HepG2 (cell line): Measurements from ENCODE around the gene SMIM12. TPM values are rescaled to one million over a fixed set of nuclear protein-coding genes. Genes with fewer than 3 reads are reported as not detected.

Source experiments
- ATAC-seq: fragments of 200-7000 bp; cut with Tn5 transposase; 3 replicates; pipeline ENCODE4 v1.9.1; 2020; ENCODE audit warnings: mild to moderate bottlenecking, moderate library complexity
- BruUV-seq: library from RNA; stranded (reverse); fragments of 400-500 nt; replicated peaks from 2 replicates; lab custom pipeline; 2021; lab: Mats Ljungman, UMichigan
- CTCF ChIA-PET: fragments of 300-600 bp; formaldehyde crosslinking; extraction: SDS; loops from one replicate; lab custom pipeline; 2021; ENCODE audit warnings: low total read pairs, inconsistent platforms, low intra/inter-chr PET ratio; lab: Yijun Ruan, JAX
- POLR2A ChIA-PET: fragments of 350-600 bp; sonication (Branson Sonifier 250); formaldehyde crosslinking; loops from one replicate; lab custom pipeline; 2020; ENCODE audit warnings: antibody characterized with exemption, inconsistent platforms; lab: Yijun Ruan, JAX
- DNase-seq: peaks from one replicate; pipeline ENCODE4 v3.0.0-alpha.2; 2015; ENCODE audit warnings: low spot score
- FAIRE-seq: peaks from 3 replicates; lab custom pipeline; 2011; peaks lifted over from hg19 to GRCh38; lab: Jason Lieb, UNC
- H2AFZ ChIP-seq: one replicate; pipeline ENCODE4 v1.6.1; 2011; ENCODE audit warnings: low read length, inconsistent platforms
- H3K27ac ChIP-seq: fragments of 300-600 bp; 3 replicates; pipeline ENCODE4 v1.8.0; 2011; ENCODE audit warnings: mixed run types, mild to moderate bottlenecking, mixed read lengths, low read length, inconsistent platforms; ENCODE audit not compliant: insufficient read depth; ENCODE audit errors: extremely low read length
- H3K27me3 ChIP-seq, 2 experiments: fragments of 200-600 bp in 1 of 2; 2 replicates in 1 of 2; 3 replicates in 1 of 2; pipeline versions ENCODE4 v1.6.0 to v1.8.0; 2011; ENCODE audit warnings: low read length in 2 of 2, mild to moderate bottlenecking in 2 of 2, moderate library complexity in 2 of 2, inconsistent platforms in 1 of 2; ENCODE audit not compliant: insufficient read depth in 2 of 2, control insufficient read depth in 1 of 2
- H3K36me3 ChIP-seq, 2 experiments: fragments of 200-600 bp in 1 of 2; replicated peaks in 1 of 2; 2 replicates in 1 of 2; 3 replicates in 1 of 2; pipeline versions ENCODE4 v1.5.1 to v1.8.0; 2011; ENCODE audit warnings: low read length in 2 of 2, inconsistent platforms in 1 of 2; ENCODE audit not compliant: insufficient read depth in 2 of 2, control insufficient read depth in 1 of 2
- H3K4me1 ChIP-seq: 2 replicates; pipeline ENCODE4 v1.5.1; 2012; ENCODE audit warnings: low read length, inconsistent platforms; ENCODE audit not compliant: insufficient read depth
- H3K4me2 ChIP-seq: 2 replicates; pipeline ENCODE4 v1.6.0; 2011; ENCODE audit warnings: low read depth, low read length, inconsistent platforms
- H3K4me3 ChIP-seq, 3 experiments: fragments of 200-600 bp in 1 of 3; sonication (generic), shearing (Covaris generic) in 1 of 3; replicated peaks in 1 of 3; 2 replicates each; pipeline ENCODE4 v1.5.1; 2011 to 2016; ENCODE audit warnings: low read length in 3 of 3, inconsistent platforms in 2 of 3, low read depth in 2 of 3, mild to moderate bottlenecking in 2 of 3, control low read depth in 1 of 3, mixed read lengths in 1 of 3; ENCODE audit not compliant: insufficient read depth in 1 of 3
- H3K79me2 ChIP-seq: one replicate; pipeline ENCODE4 v1.6.1; 2011; ENCODE audit warnings: low read length, inconsistent platforms; ENCODE audit not compliant: insufficient read depth
- H3K9ac ChIP-seq: 2 replicates; pipeline ENCODE4 v1.6.0; 2011; ENCODE audit warnings: mild to moderate bottlenecking, low read depth, low read length, inconsistent platforms; ENCODE audit not compliant: insufficient read depth
- H3K9me3 ChIP-seq: 2 replicates; pipeline ENCODE4 v1.5.1; 2012; ENCODE audit warnings: mild to moderate bottlenecking, low read length
- H4K20me1 ChIP-seq: 2 replicates; pipeline ENCODE4 v1.6.0; 2011; ENCODE audit warnings: inconsistent platforms, mild to moderate bottlenecking, low read length, moderate library complexity; ENCODE audit not compliant: insufficient read depth
- DPF2 ChIP-seq: sonication (generic); formaldehyde crosslinking; IDR thresholded peaks from 2 replicates; pipeline ENCODE4 v1.4.0; 2020; ENCODE audit warnings: mild to moderate bottlenecking, low read depth, missing genetic modification reagents, borderline replicate concordance
- MBNL3 ChIP-seq: fragments of 250-450 bp; sonication (Bioruptor Pico); conservative IDR thresholded peaks from 2 replicates; pipeline ENCODE4 v1.8.0; 2022; ENCODE audit warnings: mild to moderate bottlenecking, inconsistent platforms
- SIX4 ChIP-seq: sonication (generic); formaldehyde crosslinking; IDR thresholded peaks from 2 replicates; pipeline ENCODE4 v1.4.0; 2020; ENCODE audit warnings: missing genetic modification reagents
- ZMYM4 ChIP-seq: sonication (generic); formaldehyde crosslinking; IDR thresholded peaks from 2 replicates; pipeline ENCODE4 v1.8.1; 2023; ENCODE audit warnings: mild to moderate bottlenecking, missing genetic modification reagents
- ZNF121 ChIP-seq: sonication (generic); formaldehyde crosslinking; IDR thresholded peaks from 2 replicates; pipeline ENCODE4 v1.5.0; 2020; ENCODE audit warnings: mild to moderate bottlenecking, missing genetic modification reagents
- ZNF253 ChIP-seq: sonication (generic); formaldehyde crosslinking; IDR thresholded peaks from 2 replicates; pipeline ENCODE4 v1.8.0; 2022; ENCODE audit warnings: mild to moderate bottlenecking, missing genetic modification reagents, borderline replicate concordance
- ZNF597 ChIP-seq: sonication (generic); formaldehyde crosslinking; IDR thresholded peaks from 2 replicates; pipeline ENCODE4 v1.5.0; 2020; ENCODE audit warnings: missing genetic modification reagents
- ZSCAN22 ChIP-seq: sonication (generic); formaldehyde crosslinking; IDR thresholded peaks from 2 replicates; pipeline ENCODE4 v1.4.0; 2020; ENCODE audit warnings: mild to moderate bottlenecking, missing genetic modification reagents
- WGBS: methylation state at CpG from one replicate; pipeline ENCODE4 v1.1.6; 2017; ENCODE audit warnings: low lambda C conversion rate; 5-methylcytosine and 5-hydroxymethylcytosine counted together
- in situ Hi-C: cut with HindIII; loops from 2 replicates; pipeline ENCODE4 v1.10.0; 2017; ENCODE audit warnings: low pct_unique_long_range_greater_than_20kb; ENCODE audit not compliant: extremely low pct_ligation_motif_present
- intact Hi-C: fragments of 100-400 bp; cut with micrococcal nuclease; formaldehyde crosslinking; loops from one replicate; pipeline ENCODE4 v1.10.0; 2022; ENCODE audit not compliant: unreplicated experiment
- polyA plus RNA-seq, 8 experiments: library from polyadenylated mRNA; depleted of rRNA in 3 of 8; stranded (reverse) in 7 of 8; unstranded in 1 of 8; fragments of >200 nt; fragmentation: Illumina TruSeq in 4 of 8; extraction: Trizol in 4 of 8; gene quantifications; 2 replicates each; pipeline versions ENCODE4 v1.2.1 to v1.2.3, GENCODE V29; 2011 to 2016; ENCODE audit warnings: low read depth in 4 of 8, missing spikeins in 1 of 8, mixed read lengths in 1 of 8; ENCODE audit not compliant: insufficient read depth in 1 of 8
- total RNA-seq, 5 experiments: library from RNA; depleted of rRNA; stranded (reverse); fragments of >200 nt; fragmentation: Illumina TruSeq; extraction: Trizol; gene quantifications; 2 replicates each; pipeline ENCODE4 v1.2.3, GENCODE V29; 2016; ENCODE audit warnings: low read depth in 1 of 5

SMIM12 gene
- total and polyA plus RNA-seq, 2 of the 13 experiments (the other 11 are each of a cell fraction or from before 2014, with no cell fraction given) = 20.1 to 41.3 TPM

DNA sequence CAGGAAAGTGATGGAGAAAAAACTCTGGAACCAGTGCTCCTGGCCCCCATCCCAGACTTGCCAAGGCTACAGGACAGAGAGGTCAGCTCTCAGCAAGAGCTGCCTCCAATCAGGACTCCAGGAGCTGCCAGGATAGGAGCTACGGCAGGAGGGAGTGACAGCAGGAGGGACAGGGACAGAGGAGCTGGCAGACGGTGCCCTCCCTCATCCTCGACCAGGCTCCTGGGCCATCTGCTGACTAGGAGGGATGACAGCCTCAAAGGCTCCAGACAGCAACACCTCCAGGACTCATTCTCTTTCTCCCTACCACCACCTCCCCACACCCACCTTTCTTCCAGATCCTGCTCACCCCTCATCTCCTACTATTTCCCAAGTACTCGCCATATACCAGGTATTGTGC lies 47.2 kb upstream of the SMIM12 start (continued):
- no peak for TF ChIP-seq ZNF253 (CRISPR knock-in tag)

- in situ Hi-C loops = no loop called here
- Histone ChIP-seq H3K9ac (no peak overlapping the region), H4K20me1 (no peaks in the 10 kb centered on the region), H3K4me2 (no peak overlapping the region)
- ATAC-seq (no peak), FAIRE-seq (no peak)
- no peak for TF ChIP-seq SIX4
- TF ChIP-seq MBNL3 (CRISPR knock-in tag) = no peak
- TF ChIP-seq ZNF121 = no peak
- TF ChIP-seq ZSCAN22 (CRISPR knock-in tag) = no peak
- no peak for TF ChIP-seq DPF2
- no peak for TF ChIP-seq ZNF597 (CRISPR knock-in tag)
- TF ChIP-seq ZMYM4 = no peak
- TF ChIP-seq, all 625 proteins: peak for 0
- Histone ChIP-seq H3K27me3 (peaks cover 2 to 32% of the 10 kb centered on the region in 2 experiments), H3K79me2 (no peaks in the 10 kb centered on the region), H3K36me3 (no peaks in the 10 kb centered on the region), H2AFZ (no peak overlapping the region), H3K9me3 (no peaks in the 10 kb centered on the region), H3K27ac (no peak overlapping the region), H3K4me1 (no peaks in the 10 kb centered on the region), H3K4me3 (no peak overlapping the region)
- no peak for DNase-seq
- ChIA-PET POLR2A (no interaction called here), CTCF (no interaction called here)
- WGBS = 0% methylated on average over 1 of the region's 1 CpG
- no TSS peak for BruUV-seq
- intact Hi-C loops = no loop called here
Measured at GRCh38 chr1:34906222-34906621, 46.7 kb upstream of the SMIM12 start.
